ENCODE data around the gene HTR2C.

Gene HTR2C

DNA sequence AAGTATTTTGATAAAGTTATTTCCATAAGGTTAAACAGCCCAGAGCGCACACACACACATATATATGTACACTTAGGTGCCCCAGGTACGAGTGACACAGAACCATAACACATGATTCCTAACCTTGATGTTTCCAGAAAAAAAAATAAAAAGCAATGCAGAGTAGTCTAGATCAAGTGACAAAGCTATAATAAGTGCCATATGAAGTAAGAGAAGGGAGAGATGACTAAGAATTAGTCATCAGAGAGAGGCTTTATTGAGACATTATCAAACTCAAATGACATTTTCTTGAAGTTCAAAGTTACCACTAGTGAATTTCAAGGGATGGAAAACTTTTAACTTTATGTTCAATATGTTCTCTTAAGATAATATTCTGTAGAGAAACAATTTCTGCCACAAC is 215.0 kb downstream of the HTR2C start:
- H3K9me3 ChIP-seq (ENCODE audit: insufficient read depth, low read length): no peaks in the 10 kb centered on the region
- H3K36me3 ChIP-seq (ENCODE audit: insufficient read depth, insufficient read length, low read length): no peaks in the 10 kb centered on the region
- H3K4me1 ChIP-seq (ENCODE audit: insufficient read depth, insufficient read length): no peaks in the 10 kb centered on the region
- no peak overlapping the region for H3K4me3 ChIP-seq (ENCODE audit: insufficient read length, low read depth)
- no peak for DNase-seq (ENCODE audit: low read depth, low spot score)
- TF ChIP-seq YY1 (IDR thresholded peaks at IDR 0.05; ENCODE audit: insufficient read depth, insufficient read length) (no peak), ZNF274 (IDR thresholded peaks at IDR 0.05; ENCODE audit: low read depth, low read length) (no peak), SUZ12 (IDR thresholded peaks at IDR 0.05; ENCODE audit: extremely low read depth, insufficient read depth, insufficient read length) (no peak)
- no peaks in the 10 kb centered on the region for H3K27me3 ChIP-seq (ENCODE audit: insufficient read depth, insufficient read length)
- no peak overlapping the region for H3K9ac ChIP-seq (ENCODE audit: insufficient read length, low read depth)

DNA sequence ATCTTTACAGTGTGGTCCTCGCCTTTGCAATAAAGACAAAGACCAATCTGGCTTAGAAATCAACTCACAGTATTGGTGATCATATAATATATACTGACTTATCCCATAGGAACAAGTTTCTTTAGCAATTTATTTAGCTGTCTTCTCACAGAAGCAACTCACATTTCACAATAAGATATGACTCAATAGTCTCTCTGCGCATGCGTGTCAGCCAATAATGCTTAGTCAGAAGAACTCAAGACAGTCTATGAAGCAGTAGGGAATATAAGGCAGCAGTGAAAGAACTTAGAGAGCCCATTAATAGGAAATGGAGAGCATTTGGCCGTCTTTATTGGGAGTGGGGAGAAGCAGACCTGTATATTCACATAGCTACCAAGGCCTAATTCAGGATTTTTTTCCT is 216.8 kb downstream of the HTR2C start:
- no peaks in the 10 kb centered on the region for H3K4me1 ChIP-seq (ENCODE audit: insufficient read depth, insufficient read length)

DNA sequence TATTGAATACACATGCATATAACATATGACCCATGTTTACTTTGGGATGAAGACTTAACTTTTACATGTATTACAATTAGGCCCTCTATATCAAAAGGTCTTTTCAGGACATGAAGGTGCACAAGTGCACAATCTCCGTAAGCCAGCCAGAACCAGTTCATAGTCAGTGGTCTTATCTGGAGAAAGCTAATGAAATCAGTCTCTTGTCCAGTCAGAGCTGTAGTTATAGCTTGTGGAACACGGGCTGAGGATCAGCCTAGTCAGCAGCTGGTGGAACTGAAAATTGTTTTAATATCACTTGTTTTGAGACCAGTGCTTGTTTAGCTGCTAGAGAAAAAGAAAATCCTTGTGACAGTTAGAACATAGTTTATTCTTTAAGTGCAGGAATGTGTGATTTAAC is 235.6 kb downstream of the HTR2C start:
- Histone ChIP-seq H3K9me3 (ENCODE audit: insufficient read depth, low read length) (no peaks in the 10 kb centered on the region), H3K27me3 (ENCODE audit: insufficient read depth, insufficient read length) (no peaks in the 10 kb centered on the region), H3K4me3 (ENCODE audit: insufficient read length, low read depth) (no peak overlapping the region), H3K9ac (ENCODE audit: insufficient read length, low read depth) (no peak overlapping the region), H3K36me3 (ENCODE audit: insufficient read depth, insufficient read length, low read length) (no peaks in the 10 kb centered on the region), H3K4me1 (ENCODE audit: insufficient read depth, insufficient read length) (no peaks in the 10 kb centered on the region)
- TF ChIP-seq ZNF274 (IDR thresholded peaks at IDR 0.05; ENCODE audit: low read depth, low read length) (no peak), SUZ12 (IDR thresholded peaks at IDR 0.05; ENCODE audit: extremely low read depth, insufficient read depth, insufficient read length) (no peak), YY1 (IDR thresholded peaks at IDR 0.05; ENCODE audit: insufficient read depth, insufficient read length) (no peak)
- no peak for DNase-seq (ENCODE audit: low read depth, low spot score)

More for the DNA sequence above, 216.8 kb downstream of the HTR2C start:
- Histone ChIP-seq H3K27me3 (ENCODE audit: insufficient read depth, insufficient read length) (no peaks in the 10 kb centered on the region), H3K36me3 (ENCODE audit: insufficient read depth, insufficient read length, low read length) (no peaks in the 10 kb centered on the region), H3K9me3 (ENCODE audit: insufficient read depth, low read length) (no peaks in the 10 kb centered on the region; the same call in 1 of the 2 replicates), H3K9ac (ENCODE audit: insufficient read length, low read depth) (no peak overlapping the region), H3K4me3 (ENCODE audit: insufficient read length, low read depth) (no peak overlapping the region)
- no peak for DNase-seq (ENCODE audit: low read depth, low spot score)
- no peak for TF ChIP-seq ZNF274 (IDR thresholded peaks at IDR 0.05; ENCODE audit: low read depth, low read length)
- TF ChIP-seq YY1 (IDR thresholded peaks at IDR 0.05; ENCODE audit: insufficient read depth, insufficient read length): no peak
- TF ChIP-seq SUZ12 (IDR thresholded peaks at IDR 0.05; ENCODE audit: extremely low read depth, insufficient read depth, insufficient read length): no peak

DNA sequence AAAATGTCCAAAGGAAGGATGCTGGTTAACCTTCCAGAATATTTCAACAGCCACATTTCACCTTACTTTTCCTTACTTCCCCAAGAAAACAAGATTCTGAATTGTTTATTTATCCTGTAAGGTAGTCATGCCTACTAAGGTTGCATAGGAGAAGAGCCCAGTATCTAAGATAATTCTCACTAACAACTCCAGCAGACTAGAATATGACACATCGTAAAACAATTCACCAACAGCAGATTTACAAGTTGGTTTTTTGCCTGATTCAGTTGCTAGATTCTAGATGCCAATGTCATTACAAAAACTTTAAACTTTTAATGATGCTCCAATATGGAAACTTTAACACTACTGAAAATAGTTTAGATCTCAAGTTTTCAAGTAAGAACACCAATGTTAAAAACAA is 257.2 kb downstream of the HTR2C start:
- no peak overlapping the region for H3K9ac ChIP-seq (ENCODE audit: insufficient read length, low read depth)
- H3K36me3 ChIP-seq (ENCODE audit: insufficient read depth, insufficient read length, low read length): no peaks in the 10 kb centered on the region
- H3K4me1 ChIP-seq (ENCODE audit: insufficient read depth, insufficient read length): no peaks in the 10 kb centered on the region
- H3K9me3 ChIP-seq (ENCODE audit: insufficient read depth, low read length): peaks cover 6% of the 10 kb centered on the region; the same call in 1 of the 2 replicates
- H3K4me3 ChIP-seq (ENCODE audit: insufficient read length, low read depth): no peak overlapping the region
- H3K27me3 ChIP-seq (ENCODE audit: insufficient read depth, insufficient read length): no peaks in the 10 kb centered on the region
- TF ChIP-seq ZNF274 (IDR thresholded peaks at IDR 0.05; ENCODE audit: low read depth, low read length): no peak
- no peak for TF ChIP-seq SUZ12 (IDR thresholded peaks at IDR 0.05; ENCODE audit: extremely low read depth, insufficient read depth, insufficient read length)
- no peak for DNase-seq (ENCODE audit: low read depth, low spot score)

DNA sequence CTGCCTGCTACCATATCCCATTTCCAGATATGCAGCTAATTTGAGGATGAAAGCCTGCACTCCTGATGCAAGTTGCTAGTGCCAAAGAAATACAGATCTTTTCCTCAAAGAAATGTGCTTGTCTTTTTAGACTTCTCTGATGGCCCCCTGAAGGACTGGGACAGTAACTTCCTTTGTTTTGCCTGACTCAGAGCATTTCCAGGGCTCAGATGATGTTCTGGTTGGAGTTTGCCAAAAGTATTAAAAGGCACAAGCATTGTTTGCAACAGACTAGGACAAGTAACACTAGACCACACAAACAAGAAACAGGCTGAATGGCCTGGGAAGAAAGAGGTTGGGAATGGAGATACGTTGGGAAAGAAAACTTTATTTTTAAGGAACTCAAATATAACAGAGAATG is 258.3 kb downstream of the HTR2C start:
- H3K9me3 ChIP-seq (ENCODE audit: insufficient read depth, low read length): peaks cover 1% of the 10 kb centered on the region; the same call in 1 of the 2 replicates
- H3K36me3 ChIP-seq (ENCODE audit: insufficient read depth, insufficient read length, low read length): no peaks in the 10 kb centered on the region
- DNase-seq (ENCODE audit: low read depth, low spot score): no peak
- H3K9ac ChIP-seq (ENCODE audit: insufficient read length, low read depth): no peak overlapping the region
- no peaks in the 10 kb centered on the region for H3K27me3 ChIP-seq (ENCODE audit: insufficient read depth, insufficient read length)
- H3K4me3 ChIP-seq (ENCODE audit: insufficient read length, low read depth): no peak overlapping the region
- no peak for TF ChIP-seq YY1 (IDR thresholded peaks at IDR 0.05; ENCODE audit: insufficient read depth, insufficient read length)
- TF ChIP-seq SUZ12 (IDR thresholded peaks at IDR 0.05; ENCODE audit: extremely low read depth, insufficient read depth, insufficient read length): no peak
- TF ChIP-seq ZNF274 (IDR thresholded peaks at IDR 0.05; ENCODE audit: low read depth, low read length): no peak
- no peaks in the 10 kb centered on the region for H3K4me1 ChIP-seq (ENCODE audit: insufficient read depth, insufficient read length)

DNA sequence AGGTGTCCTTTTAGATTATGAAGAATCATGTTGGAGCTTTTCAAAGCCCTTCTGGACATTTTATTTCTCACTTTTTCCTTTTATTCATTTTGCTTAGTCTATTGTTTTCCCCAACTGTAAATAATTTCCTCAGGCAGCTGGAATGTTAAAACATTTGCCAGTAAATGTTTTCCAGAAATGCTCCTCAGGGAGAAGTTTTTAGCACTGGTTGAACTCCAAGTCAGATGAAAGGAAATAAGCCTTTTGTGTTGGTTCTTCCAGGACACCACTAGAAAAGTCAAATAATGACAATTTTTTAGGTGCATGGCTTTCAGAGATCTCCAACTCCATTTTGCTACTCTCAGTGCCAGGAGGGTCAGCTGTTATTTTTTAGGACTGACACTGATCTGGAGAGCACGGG is 305.6 kb downstream of the HTR2C start:
- no peak overlapping the region for H3K9ac ChIP-seq (ENCODE audit: insufficient read length, low read depth)
- no peaks in the 10 kb centered on the region for H3K36me3 ChIP-seq (ENCODE audit: insufficient read depth, insufficient read length, low read length)
- no peaks in the 10 kb centered on the region for H3K4me1 ChIP-seq (ENCODE audit: insufficient read depth, insufficient read length)
- H3K4me3 ChIP-seq (ENCODE audit: insufficient read length, low read depth): no peak overlapping the region
- no peak for DNase-seq (ENCODE audit: low read depth, low spot score)
- no peaks in the 10 kb centered on the region for H3K27me3 ChIP-seq (ENCODE audit: insufficient read depth, insufficient read length)
- TF ChIP-seq YY1 (IDR thresholded peaks at IDR 0.05; ENCODE audit: insufficient read depth, insufficient read length) (no peak), SUZ12 (IDR thresholded peaks at IDR 0.05; ENCODE audit: extremely low read depth, insufficient read depth, insufficient read length) (no peak), ZNF274 (IDR thresholded peaks at IDR 0.05; ENCODE audit: low read depth, low read length) (no peak)
- no peaks in the 10 kb centered on the region for H3K9me3 ChIP-seq (ENCODE audit: insufficient read depth, low read length)

DNA sequence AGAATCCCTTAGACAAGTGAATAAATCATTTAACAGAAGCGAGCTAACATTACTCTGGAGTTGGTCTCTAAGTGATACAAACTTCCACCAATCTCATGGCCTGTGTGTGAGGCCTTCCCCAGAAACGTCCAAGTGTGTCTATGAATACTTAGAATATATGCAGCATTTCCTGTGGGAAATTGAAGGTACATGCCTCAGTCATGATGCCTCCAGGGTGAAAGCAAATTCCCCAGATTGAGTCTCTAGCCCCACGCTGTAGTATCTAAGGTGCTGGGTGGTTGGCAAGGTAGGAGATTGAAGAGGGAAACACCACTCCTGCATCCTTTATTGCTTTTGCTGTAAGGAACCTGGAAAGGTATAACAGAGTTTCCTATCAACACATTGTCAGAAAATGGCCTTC is 319.7 kb downstream of the HTR2C start:
- Histone ChIP-seq H3K4me1 (ENCODE audit: insufficient read depth, insufficient read length) (no peaks in the 10 kb centered on the region), H3K4me3 (ENCODE audit: insufficient read length, low read depth) (no peak overlapping the region), H3K36me3 (ENCODE audit: insufficient read depth, insufficient read length, low read length) (no peaks in the 10 kb centered on the region), H3K27me3 (ENCODE audit: insufficient read depth, insufficient read length) (no peaks in the 10 kb centered on the region), H3K9me3 (ENCODE audit: insufficient read depth, low read length) (no peaks in the 10 kb centered on the region), H3K9ac (ENCODE audit: insufficient read length, low read depth) (no peak overlapping the region)
- no peak for DNase-seq (ENCODE audit: low read depth, low spot score)
- TF ChIP-seq SUZ12 (IDR thresholded peaks at IDR 0.05; ENCODE audit: extremely low read depth, insufficient read depth, insufficient read length) (no peak), ZNF274 (IDR thresholded peaks at IDR 0.05; ENCODE audit: low read depth, low read length) (no peak), YY1 (IDR thresholded peaks at IDR 0.05; ENCODE audit: insufficient read depth, insufficient read length) (no peak)

DNA sequence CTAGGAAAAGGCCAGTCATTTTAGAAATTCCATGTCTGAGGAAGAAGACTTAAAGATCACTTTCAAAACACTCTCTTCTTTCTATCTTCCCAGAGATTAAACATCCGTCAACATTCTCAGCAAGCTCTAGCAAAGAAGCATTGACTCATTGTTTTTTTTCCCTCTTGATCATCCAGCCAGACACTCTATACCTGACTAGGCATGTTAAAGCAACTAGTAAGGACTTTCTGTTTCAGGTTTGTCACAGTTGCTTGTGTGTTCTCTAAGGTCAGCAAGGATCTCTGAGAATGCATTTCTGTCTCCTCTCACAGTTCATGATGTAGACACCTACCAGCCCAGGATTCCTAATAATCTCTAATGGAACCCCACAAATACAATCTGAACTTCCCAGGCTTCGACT is 321.4 kb downstream of the HTR2C start:
- H3K9me3 ChIP-seq (ENCODE audit: insufficient read depth, low read length): no peaks in the 10 kb centered on the region
- no peak for DNase-seq (ENCODE audit: low read depth, low spot score)
- no peaks in the 10 kb centered on the region for H3K27me3 ChIP-seq (ENCODE audit: insufficient read depth, insufficient read length)
- TF ChIP-seq SUZ12 (IDR thresholded peaks at IDR 0.05; ENCODE audit: extremely low read depth, insufficient read depth, insufficient read length) (no peak), YY1 (IDR thresholded peaks at IDR 0.05; ENCODE audit: insufficient read depth, insufficient read length) (no peak), ZNF274 (IDR thresholded peaks at IDR 0.05; ENCODE audit: low read depth, low read length) (no peak)
- H3K9ac ChIP-seq (ENCODE audit: insufficient read length, low read depth): no peak overlapping the region
- H3K4me1 ChIP-seq (ENCODE audit: insufficient read depth, insufficient read length): no peaks in the 10 kb centered on the region
- no peak overlapping the region for H3K4me3 ChIP-seq (ENCODE audit: insufficient read length, low read depth)
- H3K36me3 ChIP-seq (ENCODE audit: insufficient read depth, insufficient read length, low read length): no peaks in the 10 kb centered on the region
